Esophagus muscularis mucosa (tissue), 4 donors: ENCODE measurements around the gene KRT77. TPM values are rescaled to one million over a fixed set of nuclear protein-coding genes. Genes with fewer than 3 reads are reported as not detected.

ENCODE experiments used
- DNase-seq: peaks from one replicate; pipeline ENCODE4 v3.0.0-alpha.2; 2017; ENCODE audit errors: extremely low spot score
- H3K27ac ChIP-seq, 4 donors: fragments of 200-600 bp; sonication (generic); replicated peaks in 1 of 4; 1 replicate in 3 of 4; 2 replicates in 1 of 4; pipeline ENCODE4 v1.5.1; 2016 to 2019; ENCODE audit warnings: mild to moderate bottlenecking in 1 of 4
- H3K27me3 ChIP-seq, 4 donors: fragments of 200-600 bp; sonication (generic); one replicate each; pipeline versions ENCODE4 v1.5.1 to v1.6.0; 2016 to 2019
- H3K36me3 ChIP-seq, 4 donors: fragments of 200-600 bp; sonication (generic); one replicate each; pipeline ENCODE4 v1.5.1; 2016 to 2019
- H3K4me1 ChIP-seq, 4 donors: fragments of 200-600 bp; sonication (generic); one replicate each; pipeline ENCODE4 v1.5.1; 2016 to 2019
- H3K4me3 ChIP-seq, 4 donors: fragments of 200-600 bp; sonication (generic); 1 replicate in 2 of 4; 2 replicates in 2 of 4; pipeline ENCODE4 v1.5.1; 2016 to 2019; ENCODE audit warnings: mild to moderate bottlenecking in 4 of 4, moderate library complexity in 1 of 4
- H3K9me3 ChIP-seq, 4 donors: fragments of 200-600 bp; sonication (generic); 1 replicate in 3 of 4; 2 replicates in 1 of 4; pipeline ENCODE4 v1.5.1; 2016 to 2019
- EP300 ChIP-seq: sonication (generic); formaldehyde crosslinking; IDR thresholded peaks from one replicate; pipeline ENCODE4 v1.6.1; 2017; ENCODE audit warnings: antibody characterized with exemption
- POLR2A ChIP-seq: fragments of 450-650 bp; IDR thresholded peaks from one replicate; pipeline ENCODE4 v1.6.1; 2017; ENCODE audit warnings: antibody characterized with exemption, moderate library complexity, mild to moderate bottlenecking, low read depth
- POLR2AphosphoS5 ChIP-seq, 2 donors: sonication (generic); formaldehyde crosslinking; IDR thresholded peaks; one replicate each; pipeline ENCODE4 v1.6.1; 2017; ENCODE audit warnings: antibody characterized with exemption in 2 of 2
- WGBS: methylation state at CpG from one replicate; pipeline ENCODE4 v1.1.5; 2018; 5-methylcytosine and 5-hydroxymethylcytosine counted together
- intact Hi-C: fragments of 100-400 bp; cut with DNase I; formaldehyde crosslinking; loops from one replicate; pipeline ENCODE4 v1.15.1; 2023
- total RNA-seq, 4 donors: library from RNA; depleted of rRNA; stranded (reverse); fragments of >200 nt; gene quantifications; one replicate each; pipeline versions ENCODE4 v1.1.0 to v1.2.1, GENCODE V29; 2016
- TF ChIP-seq, protein P1 (sequence below), 3 experiments: fragments of 200-600 bp in 2 of 3; fragments of 450-650 bp in 1 of 3; sonication (generic) in 2 of 3; IDR thresholded peaks; one replicate each; pipeline ENCODE4 v1.5.1; 2017 to 2019; ENCODE audit warnings: antibody characterized with exemption in 3 of 3, mild to moderate bottlenecking in 2 of 3, moderate library complexity in 1 of 3

Gene KRT77
- total RNA-seq, 4 donors from 2014 or later = not detected

DNA sequence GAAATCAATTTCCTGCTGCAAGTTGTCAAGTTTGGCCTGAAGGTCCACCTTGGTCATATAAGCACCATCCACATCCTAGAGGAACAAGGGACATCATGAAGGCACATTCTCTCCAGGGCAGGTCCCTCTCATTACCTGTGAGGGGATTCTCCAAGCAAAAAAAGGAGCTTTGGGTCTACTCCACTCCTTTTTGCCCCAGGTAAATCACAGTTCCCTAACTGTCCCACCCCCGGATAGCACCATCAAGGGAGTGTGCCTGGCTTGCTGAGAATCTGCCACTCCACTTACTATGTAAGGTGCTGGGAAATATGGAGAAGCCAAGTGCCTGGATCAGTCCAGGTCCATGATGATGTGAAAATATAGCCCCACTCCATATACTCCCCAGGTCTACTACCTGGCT lies 25.7 kb downstream of the KRT77 start:
- Histone ChIP-seq H3K27me3 (peaks cover 0 to 9% (median 0%) of the 10 kb centered on the region in 4 donors), H3K9me3 (no peaks in the 10 kb centered on the region), H3K36me3 (no peaks in the 10 kb centered on the region), H3K27ac (no peak overlapping the region), H3K4me3 (no peak overlapping the region), H3K4me1 (peaks cover 0 to 38% (median 14%) of the 10 kb centered on the region in 4 donors)
- TF ChIP-seq POLR2A = no peak
- TF ChIP-seq, protein P1, sequence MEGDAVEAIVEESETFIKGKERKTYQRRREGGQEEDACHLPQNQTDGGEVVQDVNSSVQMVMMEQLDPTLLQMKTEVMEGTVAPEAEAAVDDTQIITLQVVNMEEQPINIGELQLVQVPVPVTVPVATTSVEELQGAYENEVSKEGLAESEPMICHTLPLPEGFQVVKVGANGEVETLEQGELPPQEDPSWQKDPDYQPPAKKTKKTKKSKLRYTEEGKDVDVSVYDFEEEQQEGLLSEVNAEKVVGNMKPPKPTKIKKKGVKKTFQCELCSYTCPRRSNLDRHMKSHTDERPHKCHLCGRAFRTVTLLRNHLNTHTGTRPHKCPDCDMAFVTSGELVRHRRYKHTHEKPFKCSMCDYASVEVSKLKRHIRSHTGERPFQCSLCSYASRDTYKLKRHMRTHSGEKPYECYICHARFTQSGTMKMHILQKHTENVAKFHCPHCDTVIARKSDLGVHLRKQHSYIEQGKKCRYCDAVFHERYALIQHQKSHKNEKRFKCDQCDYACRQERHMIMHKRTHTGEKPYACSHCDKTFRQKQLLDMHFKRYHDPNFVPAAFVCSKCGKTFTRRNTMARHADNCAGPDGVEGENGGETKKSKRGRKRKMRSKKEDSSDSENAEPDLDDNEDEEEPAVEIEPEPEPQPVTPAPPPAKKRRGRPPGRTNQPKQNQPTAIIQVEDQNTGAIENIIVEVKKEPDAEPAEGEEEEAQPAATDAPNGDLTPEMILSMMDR (IDR thresholded peaks at IDR 0.05) = no peak
- TF ChIP-seq POLR2AphosphoS5 (IDR thresholded peaks at IDR 0.05) = no peak
- TF ChIP-seq EP300 = no peak
- intact Hi-C loops = no loop called here
- no peak for DNase-seq
- WGBS = 50% methylated on average over 1 of the region's 1 CpG

- Histone ChIP-seq H3K9me3 (no peaks in the 10 kb centered on the region), H3K27ac (no peak overlapping the region), H3K27me3 (peaks cover 0 to 9% (median 0%) of the 10 kb centered on the region in 4 donors), H3K36me3 (no peaks in the 10 kb centered on the region), H3K4me1 (peaks cover 0 to 35% (median 17%) of the 10 kb centered on the region in 4 donors), H3K4me3 (no peak overlapping the region)
- intact Hi-C loops = no loop called here
- DNase-seq = no peak
- 100% methylated on average over 5 of the region's 5 CpGs for WGBS
- TF ChIP-seq EP300 (no peak), POLR2AphosphoS5 (IDR thresholded peaks at IDR 0.05) (no peak), POLR2A (no peak)
- TF ChIP-seq, protein P1 (IDR thresholded peaks at IDR 0.05) = no peak
Observed at GRCh38 chr12:52677126-52677525, 26.2 kb downstream of the KRT77 start.

DNA sequence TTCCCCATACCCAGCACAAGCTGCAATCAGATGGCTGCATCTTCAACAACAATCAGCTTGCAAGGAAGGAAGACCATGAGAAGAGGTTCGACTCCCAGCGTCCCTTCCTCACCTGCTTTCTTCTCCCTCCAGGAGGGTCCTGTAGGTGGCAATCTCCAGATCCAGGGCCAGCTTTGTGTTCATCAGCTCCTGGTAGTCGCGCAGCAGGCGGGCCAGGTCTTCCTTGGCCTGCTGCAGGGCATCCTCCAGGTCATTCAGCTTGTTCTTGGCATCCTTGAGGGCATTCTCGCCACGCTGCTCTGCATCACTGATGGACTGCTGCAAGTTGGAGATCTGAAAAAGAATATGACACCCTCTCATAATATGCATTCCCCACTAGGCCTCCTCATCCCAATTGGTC lies 27.2 kb downstream of the KRT77 start:
- TF ChIP-seq EP300 (no peak), POLR2A (no peak), POLR2AphosphoS5 (IDR thresholded peaks at IDR 0.05) (no peak)
- TF ChIP-seq, protein P1 (IDR thresholded peaks at IDR 0.05) = no peak
- intact Hi-C loops = no loop called here
- Histone ChIP-seq H3K4me1 (peaks cover 0 to 34% (median 17%) of the 10 kb centered on the region in 4 donors), H3K9me3 (no peaks in the 10 kb centered on the region), H3K27me3 (peaks cover 0 to 9% (median 0%) of the 10 kb centered on the region in 4 donors), H3K27ac (no peak overlapping the region), H3K4me3 (no peak overlapping the region), H3K36me3 (no peaks in the 10 kb centered on the region)
- 94% methylated on average over 6 of the region's 7 CpGs for WGBS
- no peak for DNase-seq

- H3K4me3 ChIP-seq = no peak overlapping the region
- no peak for TF ChIP-seq EP300
- no peak for TF ChIP-seq POLR2AphosphoS5 (IDR thresholded peaks at IDR 0.05)
- no peak for TF ChIP-seq POLR2A
- TF ChIP-seq, protein P1 (IDR thresholded peaks at IDR 0.05) = no peak
- no peak for DNase-seq
- no peaks in the 10 kb centered on the region for H3K9me3 ChIP-seq
- H3K27me3 ChIP-seq = peaks cover 0 to 5% (median 0%) of the 10 kb centered on the region in 4 donors
- intact Hi-C loops = no loop called here
- peaks cover 0 to 34% (median 17%) of the 10 kb centered on the region in 4 donors for H3K4me1 ChIP-seq
- WGBS = 90% methylated on average over 20 of the region's 28 CpGs
- no peak overlapping the region for H3K27ac ChIP-seq
- no peaks in the 10 kb centered on the region for H3K36me3 ChIP-seq
Observed at GRCh38 chr12:52675301-52675701, 28.0 kb downstream of the KRT77 start.

DNA sequence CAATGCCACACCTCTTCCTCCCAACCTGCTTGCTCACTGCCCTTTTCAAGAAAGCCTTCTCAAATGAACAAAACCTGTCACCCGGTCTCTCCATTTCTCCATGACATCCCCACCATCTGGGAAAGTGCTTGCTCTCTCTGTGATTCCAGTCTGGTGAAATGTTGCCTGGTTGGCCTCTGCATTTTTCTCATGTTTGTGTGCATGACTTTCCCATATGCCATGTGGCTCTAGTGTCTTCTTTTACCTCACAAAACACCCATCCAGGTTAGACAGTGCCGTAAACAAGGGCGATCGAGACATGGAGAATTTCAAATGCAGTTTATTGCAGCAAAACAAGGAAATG lies 28.9 kb downstream of the KRT77 start:
- Histone ChIP-seq H3K9me3 (no peaks in the 10 kb centered on the region), H3K4me1 (peaks cover 0 to 34% (median 17%) of the 10 kb centered on the region in 4 donors), H3K27me3 (no peaks in the 10 kb centered on the region), H3K4me3 (no peak overlapping the region), H3K36me3 (no peaks in the 10 kb centered on the region), H3K27ac (no peak overlapping the region)
- 99% methylated on average over 4 of the region's 4 CpGs for WGBS
- no peak for TF ChIP-seq EP300
- TF ChIP-seq POLR2A = no peak
- TF ChIP-seq POLR2AphosphoS5 (IDR thresholded peaks at IDR 0.05) = no peak
- intact Hi-C loops = no loop called here
- no peak for DNase-seq
